Lower leg skin (tissue), 3 donors: Measurements from ENCODE around the gene PROKR2.

Experiments used
- CTCF ChIP-seq, 3 donors: fragments of 450-650 bp; IDR thresholded peaks; one replicate each; pipeline ENCODE4 v1.5.1; 2016; ENCODE audit warnings: antibody characterized with exemption in 3 of 3, mild to moderate bottlenecking in 3 of 3, moderate library complexity in 2 of 3
- POLR2A ChIP-seq, 2 donors: fragments of 450-650 bp; IDR thresholded peaks; one replicate each; pipeline ENCODE4 v1.6.1; 2016 to 2017; ENCODE audit warnings: antibody characterized with exemption in 2 of 2, mild to moderate bottlenecking in 1 of 2, moderate library complexity in 1 of 2

DNA sequence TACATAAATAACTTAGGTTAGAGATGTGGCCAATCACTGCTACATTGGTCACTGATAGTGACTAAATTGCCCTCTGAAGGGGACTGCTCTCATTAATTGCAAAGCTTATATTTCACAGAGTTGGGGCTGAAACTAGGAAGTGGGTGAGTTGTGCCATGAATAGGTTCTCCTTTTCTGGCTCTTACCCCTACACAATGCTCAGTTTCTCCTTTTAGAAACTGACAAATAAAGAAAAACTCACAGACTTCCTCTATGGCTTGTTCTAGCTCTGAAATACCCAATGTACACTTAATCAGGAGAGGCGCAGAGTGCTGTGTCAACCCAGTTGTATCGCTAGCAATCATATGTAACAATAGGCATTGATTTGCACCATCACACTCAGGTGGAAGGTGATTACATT lies 41.2 kb upstream of the PROKR2 start:
- no peak for TF ChIP-seq CTCF (IDR thresholded peaks at IDR 0.05)
- TF ChIP-seq POLR2A (IDR thresholded peaks at IDR 0.05), result no peak
